ENCODE measurements around the gene TMEM45B. TPM values are rescaled to one million over a fixed set of nuclear protein-coding genes. Genes with fewer than 3 reads are reported as not detected.

The TMEM45B gene
- total and polyA plus RNA-seq, 2 experiments from 2014 or later = 0.11 to 0.38 TPM

- TF ChIP-seq EZH2 (IDR thresholded peaks at IDR 0.05; ENCODE audit: low read depth, unreplicated experiment) = no peak
- no peak for TF ChIP-seq ZNF331 (CRISPR knock-in tag; IDR thresholded peaks at IDR 0.05; ENCODE audit: low read depth)
- no peak for TF ChIP-seq STAT1 (IDR thresholded peaks at IDR 0.05; ENCODE audit: unreplicated experiment)
- H3K27ac ChIP-seq (ENCODE audit: low read depth) = no peak overlapping the region
- DNase-seq (ENCODE audit: low spot score) (no peak), ATAC-seq (no peak)
- peaks cover 50% of the 10 kb centered on the region for H3K36me3 ChIP-seq (ENCODE audit: insufficient read depth)
- no peaks in the 10 kb centered on the region for H3K79me2 ChIP-seq (replicated peaks; ENCODE audit: insufficient read depth)
- no peaks in the 10 kb centered on the region for H3F3A ChIP-seq (replicated peaks; ENCODE audit: low read depth)
- H3K27me3 ChIP-seq (ENCODE audit: insufficient read depth) = no peaks in the 10 kb centered on the region
- no peak overlapping the region for H3K4me3 Mint-ChIP-seq
- H2AFZ ChIP-seq = no peak overlapping the region
- H3K4me3 ChIP-seq = no peak overlapping the region
- H3K4me1 Mint-ChIP-seq = peaks cover 10% of the 10 kb centered on the region
- H3K9me3 Mint-ChIP-seq = no peaks in the 10 kb centered on the region; the same call in 2 of the 3 replicates
- H3K36me3 Mint-ChIP-seq (ENCODE audit: low read depth) = peaks cover 84% of the 10 kb centered on the region
- no peaks in the 10 kb centered on the region for H3K9me2 ChIP-seq (ENCODE audit: insufficient read depth)
- no peak overlapping the region for H3K27ac Mint-ChIP-seq
- peaks cover 5% of the 10 kb centered on the region for H3K4me1 ChIP-seq (ENCODE audit: insufficient read depth)
- peaks cover 3% of the 10 kb centered on the region for H3K27me3 Mint-ChIP-seq (ENCODE audit: insufficient read depth, low read depth, poor library complexity)
- no peaks in the 10 kb centered on the region for H4K20me1 ChIP-seq (replicated peaks; ENCODE audit: insufficient read depth)
- no peak overlapping the region for H3K4me2 ChIP-seq
Observed at GRCh38 chr11:129865701-129866100, 50.1 kb downstream of the TMEM45B start.

- H3F3A ChIP-seq (replicated peaks; ENCODE audit: low read depth) = no peaks in the 10 kb centered on the region
- no peak overlapping the region for H3K4me3 Mint-ChIP-seq
- DNase-seq (ENCODE audit: low spot score) (no peak), ATAC-seq (no peak)
- peaks cover 5% of the 10 kb centered on the region for H3K4me1 ChIP-seq (ENCODE audit: insufficient read depth)
- no peak overlapping the region for H3K4me2 ChIP-seq
- no peak overlapping the region for H2AFZ ChIP-seq
- TF ChIP-seq, protein P1, sequence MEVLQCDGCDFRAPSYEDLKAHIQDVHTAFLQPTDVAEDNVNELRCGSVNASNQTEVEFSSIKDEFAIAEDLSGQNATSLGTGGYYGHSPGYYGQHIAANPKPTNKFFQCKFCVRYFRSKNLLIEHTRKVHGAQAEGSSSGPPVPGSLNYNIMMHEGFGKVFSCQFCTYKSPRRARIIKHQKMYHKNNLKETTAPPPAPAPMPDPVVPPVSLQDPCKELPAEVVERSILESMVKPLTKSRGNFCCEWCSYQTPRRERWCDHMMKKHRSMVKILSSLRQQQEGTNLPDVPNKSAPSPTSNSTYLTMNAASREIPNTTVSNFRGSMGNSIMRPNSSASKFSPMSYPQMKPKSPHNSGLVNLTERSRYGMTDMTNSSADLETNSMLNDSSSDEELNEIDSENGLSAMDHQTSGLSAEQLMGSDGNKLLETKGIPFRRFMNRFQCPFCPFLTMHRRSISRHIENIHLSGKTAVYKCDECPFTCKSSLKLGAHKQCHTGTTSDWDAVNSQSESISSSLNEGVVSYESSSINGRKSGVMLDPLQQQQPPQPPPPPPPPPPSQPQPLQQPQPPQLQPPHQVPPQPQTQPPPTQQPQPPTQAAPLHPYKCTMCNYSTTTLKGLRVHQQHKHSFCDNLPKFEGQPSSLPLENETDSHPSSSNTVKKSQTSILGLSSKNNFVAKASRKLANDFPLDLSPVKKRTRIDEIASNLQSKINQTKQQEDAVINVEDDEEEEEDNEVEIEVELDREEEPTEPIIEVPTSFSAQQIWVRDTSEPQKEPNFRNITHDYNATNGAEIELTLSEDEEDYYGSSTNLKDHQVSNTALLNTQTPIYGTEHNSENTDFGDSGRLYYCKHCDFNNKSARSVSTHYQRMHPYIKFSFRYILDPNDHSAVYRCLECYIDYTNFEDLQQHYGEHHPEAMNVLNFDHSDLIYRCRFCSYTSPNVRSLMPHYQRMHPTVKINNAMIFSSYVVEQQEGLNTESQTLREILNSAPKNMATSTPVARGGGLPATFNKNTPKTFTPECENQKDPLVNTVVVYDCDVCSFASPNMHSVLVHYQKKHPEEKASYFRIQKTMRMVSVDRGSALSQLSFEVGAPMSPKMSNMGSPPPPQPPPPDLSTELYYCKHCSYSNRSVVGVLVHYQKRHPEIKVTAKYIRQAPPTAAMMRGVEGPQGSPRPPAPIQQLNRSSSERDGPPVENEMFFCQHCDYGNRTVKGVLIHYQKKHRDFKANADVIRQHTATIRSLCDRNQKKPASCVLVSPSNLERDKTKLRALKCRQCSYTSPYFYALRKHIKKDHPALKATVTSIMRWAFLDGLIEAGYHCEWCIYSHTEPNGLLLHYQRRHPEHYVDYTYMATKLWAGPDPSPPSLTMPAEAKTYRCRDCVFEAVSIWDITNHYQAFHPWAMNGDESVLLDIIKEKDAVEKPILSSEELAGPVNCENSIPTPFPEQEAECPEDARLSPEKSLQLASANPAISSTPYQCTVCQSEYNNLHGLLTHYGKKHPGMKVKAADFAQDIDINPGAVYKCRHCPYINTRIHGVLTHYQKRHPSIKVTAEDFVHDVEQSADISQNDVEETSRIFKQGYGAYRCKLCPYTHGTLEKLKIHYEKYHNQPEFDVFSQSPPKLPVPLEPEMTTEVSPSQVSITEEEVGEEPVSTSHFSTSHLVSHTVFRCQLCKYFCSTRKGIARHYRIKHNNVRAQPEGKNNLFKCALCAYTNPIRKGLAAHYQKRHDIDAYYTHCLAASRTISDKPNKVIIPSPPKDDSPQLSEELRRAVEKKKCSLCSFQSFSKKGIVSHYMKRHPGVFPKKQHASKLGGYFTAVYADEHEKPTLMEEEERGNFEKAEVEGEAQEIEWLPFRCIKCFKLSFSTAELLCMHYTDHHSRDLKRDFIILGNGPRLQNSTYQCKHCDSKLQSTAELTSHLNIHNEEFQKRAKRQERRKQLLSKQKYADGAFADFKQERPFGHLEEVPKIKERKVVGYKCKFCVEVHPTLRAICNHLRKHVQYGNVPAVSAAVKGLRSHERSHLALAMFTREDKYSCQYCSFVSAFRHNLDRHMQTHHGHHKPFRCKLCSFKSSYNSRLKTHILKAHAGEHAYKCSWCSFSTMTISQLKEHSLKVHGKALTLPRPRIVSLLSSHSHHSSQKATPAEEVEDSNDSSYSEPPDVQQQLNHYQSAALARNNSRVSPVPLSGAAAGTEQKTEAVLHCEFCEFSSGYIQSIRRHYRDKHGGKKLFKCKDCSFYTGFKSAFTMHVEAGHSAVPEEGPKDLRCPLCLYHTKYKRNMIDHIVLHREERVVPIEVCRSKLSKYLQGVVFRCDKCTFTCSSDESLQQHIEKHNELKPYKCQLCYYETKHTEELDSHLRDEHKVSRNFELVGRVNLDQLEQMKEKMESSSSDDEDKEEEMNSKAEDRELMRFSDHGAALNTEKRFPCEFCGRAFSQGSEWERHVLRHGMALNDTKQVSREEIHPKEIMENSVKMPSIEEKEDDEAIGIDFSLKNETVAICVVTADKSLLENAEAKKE (CRISPR knock-in tag; IDR thresholded peaks at IDR 0.05) = no peak
- TF ChIP-seq CTCF (conservative IDR thresholded peaks at IDR 0.05; ENCODE audit: low read depth in 2 of 2) (no peak), EZH2 (IDR thresholded peaks at IDR 0.05; ENCODE audit: low read depth, unreplicated experiment) (no peak), POLR2AphosphoS5 (IDR thresholded peaks at IDR 0.05; ENCODE audit: low read depth) (no peak), ZNF114 (CRISPR knock-in tag; IDR thresholded peaks at IDR 0.05) (no peak), EZH2phosphoT487 (IDR thresholded peaks at IDR 0.05; ENCODE audit: unreplicated experiment) (no peak), CREB1 (CRISPR knock-in tag; IDR thresholded peaks at IDR 0.05; ENCODE audit: low read depth) (no peak)
- TF ChIP-seq, protein P2, sequence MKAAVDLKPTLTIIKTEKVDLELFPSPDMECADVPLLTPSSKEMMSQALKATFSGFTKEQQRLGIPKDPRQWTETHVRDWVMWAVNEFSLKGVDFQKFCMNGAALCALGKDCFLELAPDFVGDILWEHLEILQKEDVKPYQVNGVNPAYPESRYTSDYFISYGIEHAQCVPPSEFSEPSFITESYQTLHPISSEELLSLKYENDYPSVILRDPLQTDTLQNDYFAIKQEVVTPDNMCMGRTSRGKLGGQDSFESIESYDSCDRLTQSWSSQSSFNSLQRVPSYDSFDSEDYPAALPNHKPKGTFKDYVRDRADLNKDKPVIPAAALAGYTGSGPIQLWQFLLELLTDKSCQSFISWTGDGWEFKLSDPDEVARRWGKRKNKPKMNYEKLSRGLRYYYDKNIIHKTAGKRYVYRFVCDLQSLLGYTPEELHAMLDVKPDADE (IDR thresholded peaks at IDR 0.05) = no peak
- peaks cover 6% of the 10 kb centered on the region for H3K27me3 Mint-ChIP-seq (ENCODE audit: insufficient read depth, low read depth, poor library complexity)
- H3K36me3 ChIP-seq (ENCODE audit: insufficient read depth) = peaks cover 50% of the 10 kb centered on the region
- no peak overlapping the region for H3K4me3 ChIP-seq
- H3K27ac ChIP-seq (ENCODE audit: low read depth) = no peak overlapping the region
- peaks cover 10% of the 10 kb centered on the region for H3K4me1 Mint-ChIP-seq
- no peak overlapping the region for H3K27ac Mint-ChIP-seq
- H3K9me2 ChIP-seq (ENCODE audit: insufficient read depth) = no peaks in the 10 kb centered on the region
- H3K27me3 ChIP-seq (ENCODE audit: insufficient read depth) = no peaks in the 10 kb centered on the region
- no peaks in the 10 kb centered on the region for H4K20me1 ChIP-seq (replicated peaks; ENCODE audit: insufficient read depth)
- H3K36me3 Mint-ChIP-seq (ENCODE audit: low read depth) = peaks cover 87% of the 10 kb centered on the region
- no peaks in the 10 kb centered on the region for H3K79me2 ChIP-seq (replicated peaks; ENCODE audit: insufficient read depth)
- no peaks in the 10 kb centered on the region; the same call in 2 of the 3 replicates for H3K9me3 Mint-ChIP-seq
Observed at GRCh38 chr11:129866311-129866710, 50.7 kb downstream of the TMEM45B start.

Data from GM23338 (cell line).